Endothelial cell of umbilical vein (primary cell): ENCODE measurements around the gene EP400. TPM values are rescaled to one million over a fixed set of nuclear protein-coding genes. Genes with fewer than 3 reads are reported as not detected.

Experiments
- BruUV-seq: library from RNA; stranded (reverse); fragments of 400-500 nt; replicated peaks from 2 replicates; lab custom pipeline; 2021; lab: Mats Ljungman, UMichigan
- CTCF ChIA-PET: fragments of 300-600, 350-600 bp; sonication (Branson Sonifier 250); formaldehyde crosslinking; loops from one replicate; lab custom pipeline; 2021; ENCODE audit warnings: antibody characterized with exemption, inconsistent platforms; lab: Charles Lee
- POLR2A ChIA-PET: fragments of 300-600, 350-600 bp; sonication (Branson Sonifier 250); formaldehyde crosslinking; loops from one replicate; lab custom pipeline; 2021; ENCODE audit warnings: antibody characterized with exemption, inconsistent platforms; lab: Charles Lee
- DNase-seq: peaks from one replicate; pipeline ENCODE4 v3.0.0-alpha.2; 2011; ENCODE audit warnings: low read depth, low spot score
- FAIRE-seq: peaks from 2 replicates; lab custom pipeline; 2011; peaks lifted over from hg19 to GRCh38; lab: Jason Lieb, UNC
- H2AFZ ChIP-seq: 2 replicates; pipeline ENCODE4 v1.6.0; 2012; ENCODE audit warnings: low read depth, low read length, control low read depth, inconsistent platforms
- H3K27ac ChIP-seq: 2 replicates; pipeline ENCODE4 v1.5.1; 2011; ENCODE audit warnings: low read depth, mild to moderate bottlenecking, control low read depth, low read length, moderate library complexity; ENCODE audit not compliant: insufficient read depth
- H3K27me3 ChIP-seq, 2 experiments: 2 replicates each; pipeline versions ENCODE4 v1.6.0 to v1.6.1; 2011; ENCODE audit warnings: low read length in 2 of 2, mixed read lengths in 1 of 2; ENCODE audit not compliant: control insufficient read depth in 2 of 2, insufficient read depth in 2 of 2
- H3K36me3 ChIP-seq, 2 experiments: 2 replicates in 1 of 2; 3 replicates in 1 of 2; pipeline ENCODE4 v1.5.1; 2011; ENCODE audit warnings: low read length in 2 of 2, mild to moderate bottlenecking in 1 of 2, moderate library complexity in 1 of 2; ENCODE audit not compliant: control insufficient read depth in 2 of 2, insufficient read depth in 2 of 2; ENCODE audit errors: extremely low read depth in 1 of 2
- H3K4me1 ChIP-seq: 3 replicates; pipeline ENCODE4 v1.5.1; 2011; ENCODE audit warnings: mild to moderate bottlenecking, low read length; ENCODE audit not compliant: control insufficient read depth, insufficient read depth; ENCODE audit errors: extremely low read depth
- H3K4me2 ChIP-seq: 2 replicates; pipeline ENCODE4 v1.6.1; 2011; ENCODE audit warnings: low read length, control low read depth, mixed read lengths; ENCODE audit not compliant: insufficient read depth
- H3K4me3 ChIP-seq, 3 experiments: fragments of 200-600 bp in 1 of 3; sonication (generic), shearing (Covaris generic) in 1 of 3; replicated peaks in 1 of 3; 2 replicates each; pipeline ENCODE4 v1.5.1; 2011 to 2016; ENCODE audit warnings: control low read depth in 3 of 3, low read length in 3 of 3, mild to moderate bottlenecking in 2 of 3, inconsistent platforms in 1 of 3, low read depth in 1 of 3, moderate library complexity in 1 of 3; ENCODE audit not compliant: insufficient read depth in 1 of 3
- H3K79me2 ChIP-seq: 2 replicates; pipeline ENCODE4 v1.6.0; 2012; ENCODE audit warnings: low read length, inconsistent platforms; ENCODE audit not compliant: control insufficient read depth, insufficient read depth
- H3K9ac ChIP-seq: replicated peaks from 2 replicates; pipeline ENCODE3; 2011; ENCODE audit warnings: low read length, control low read depth; ENCODE audit not compliant: insufficient read depth; ENCODE audit errors: extremely low read depth
- H3K9me1 ChIP-seq: replicated peaks from 3 replicates; pipeline ENCODE4 v1.6.0; 2011; ENCODE audit warnings: mild to moderate bottlenecking, low read length; ENCODE audit not compliant: control insufficient read depth, insufficient read depth; ENCODE audit errors: extremely low read depth
- H3K9me3 ChIP-seq: replicated peaks from 2 replicates; pipeline ENCODE4 v1.5.1; 2012; ENCODE audit warnings: low read length, inconsistent platforms; ENCODE audit not compliant: control insufficient read depth, insufficient read depth
- H4K20me1 ChIP-seq: replicated peaks from 2 replicates; pipeline ENCODE3; 2011; ENCODE audit warnings: mild to moderate bottlenecking, low read length; ENCODE audit not compliant: control insufficient read depth, insufficient read depth; ENCODE audit errors: extremely low read depth
- CTCF ChIP-seq, 2 donors: IDR thresholded peaks; 1 replicate in 1 of 2; 2 replicates in 1 of 2; pipeline ENCODE4 v1.5.1; 2011; ENCODE audit warnings: low read length in 2 of 2, mild to moderate bottlenecking in 2 of 2, moderate library complexity in 2 of 2, control low read depth in 1 of 2, inconsistent platforms in 1 of 2, low read depth in 1 of 2; ENCODE audit not compliant: insufficient read depth in 1 of 2; ENCODE audit errors: extremely low read depth in 1 of 2
- EZH2 ChIP-seq: IDR thresholded peaks from 2 replicates; pipeline ENCODE4 v1.6.1; 2012; ENCODE audit warnings: borderline replicate concordance, low read depth, mild to moderate bottlenecking, moderate library complexity, low read length, inconsistent platforms; ENCODE audit not compliant: severe bottlenecking
- FOS ChIP-seq: IDR thresholded peaks from 2 replicates; pipeline ENCODE4 v1.6.1; 2011; ENCODE audit warnings: mild to moderate bottlenecking, low read length, moderate library complexity, borderline replicate concordance; ENCODE audit not compliant: insufficient read depth
- GATA2 ChIP-seq: IDR thresholded peaks from 2 replicates; pipeline ENCODE4 v1.7.0; 2011; ENCODE audit warnings: low read depth, mild to moderate bottlenecking, moderate library complexity, mixed read lengths, low read length; ENCODE audit not compliant: insufficient read length, insufficient read depth
- JUN ChIP-seq: IDR thresholded peaks from 2 replicates; pipeline ENCODE4 v1.6.1; 2011; ENCODE audit warnings: borderline replicate concordance, low read depth; ENCODE audit not compliant: insufficient read length, insufficient read depth
- MAX ChIP-seq: IDR thresholded peaks from 2 replicates; pipeline ENCODE4 v1.6.1; 2011; ENCODE audit not compliant: insufficient read depth, insufficient read length
- MYC ChIP-seq: IDR thresholded peaks from one replicate; pipeline ENCODE4 v1.6.1; 2011; ENCODE audit warnings: mild to moderate bottlenecking, low read depth, low read length
- POLR2A ChIP-seq: IDR thresholded peaks from 2 replicates; pipeline ENCODE4 v1.6.1; 2012; ENCODE audit warnings: low read depth, mild to moderate bottlenecking, control low read depth, low read length
- POLR2AphosphoS5 ChIP-seq: IDR thresholded peaks from 2 replicates; pipeline ENCODE4 v1.6.1; 2012; ENCODE audit warnings: low read depth, mild to moderate bottlenecking, control low read depth, low read length, moderate library complexity; ENCODE audit not compliant: insufficient read depth
- dilution Hi-C: fragments of 300-500 bp; cut with MboI; formaldehyde crosslinking; loops from one replicate; pipeline ENCODE4 v1.15.0; 2019; ENCODE audit warnings: low sequenced_read_pairs; ENCODE audit not compliant: extremely low pct_ligation_motif_present
- intact Hi-C: fragments of 100-400 bp; cut with micrococcal nuclease; formaldehyde crosslinking; loops from one replicate; pipeline ENCODE4 v1.10.0; 2022
- polyA plus RNA-seq, 4 experiments: library from polyadenylated mRNA; depleted of rRNA in 3 of 4; stranded (reverse) in 3 of 4; unstranded in 1 of 4; fragments of >200 nt; gene quantifications; 2 replicates each; pipeline versions ENCODE4 v1.2.1 to v1.2.3, GENCODE V29; 2011 to 2012; ENCODE audit warnings: missing spikeins in 1 of 4
- total RNA-seq: library from RNA; stranded (reverse); gene quantifications from 2 replicates; pipeline ENCODE4 v1.2.3, GENCODE V29; 2021

Gene EP400
- total and polyA plus RNA-seq, 2 donors (not counting 3 experiments of a cell fraction or from before 2014, with no cell fraction given): 9.0 to 57.7 TPM

- peaks cover 24% of the 10 kb centered on the region for H3K79me2 ChIP-seq
- no peak for TF ChIP-seq CTCF (IDR thresholded peaks at IDR 0.05; ENCODE audit: extremely low read depth in 1 of 2, insufficient read depth in 1 of 2, low read depth in 1 of 2, low read length in 2 of 2)
- TF ChIP-seq POLR2A: no peak
- no peak for TF ChIP-seq POLR2AphosphoS5
- TF ChIP-seq FOS: no peak
- TF ChIP-seq GATA2: no peak
- TF ChIP-seq EZH2: no peak
- TF ChIP-seq JUN: no peak
- TF ChIP-seq MAX: no peak
- no peak for TF ChIP-seq MYC
- no peak overlapping the region for H3K4me2 ChIP-seq
- no peak overlapping the region for H3K27ac ChIP-seq
- no peaks in the 10 kb centered on the region for H4K20me1 ChIP-seq
- H3K9ac ChIP-seq: no peak overlapping the region
- no peaks in the 10 kb centered on the region for H3K9me1 ChIP-seq
- H3K27me3 ChIP-seq: no peaks in the 10 kb centered on the region
- BruUV-seq: no TSS peak
- dilution Hi-C loops: no loop called here
- no peak for FAIRE-seq
- CTCF ChIA-PET: no interaction called here
- no peak for DNase-seq
- H3K9me3 ChIP-seq: no peaks in the 10 kb centered on the region
- intact Hi-C loops: no loop called here
- peaks cover 8% of the 10 kb centered on the region for H3K4me1 ChIP-seq
- POLR2A ChIA-PET: no interaction called here
- no peak overlapping the region for H3K4me3 ChIP-seq
- H3K36me3 ChIP-seq: peaks cover 13 to 22% of the 10 kb centered on the region in 2 experiments
- H2AFZ ChIP-seq: no peak overlapping the region
These were observed 16.4 kb upstream of the EP400 start for GRCh38 chr12:131933387-131933786.
